GM12801 (cell line): ENCODE results near the gene SLC9A9.

Source experiments
- TF ChIP-seq, protein P1 (sequence below): IDR thresholded peaks from one replicate; pipeline ENCODE4 v1.5.1; 2011; ENCODE audit warnings: control low read depth; ENCODE audit not compliant: insufficient read length; ENCODE audit errors: extremely low read depth

Gene SLC9A9

DNA sequence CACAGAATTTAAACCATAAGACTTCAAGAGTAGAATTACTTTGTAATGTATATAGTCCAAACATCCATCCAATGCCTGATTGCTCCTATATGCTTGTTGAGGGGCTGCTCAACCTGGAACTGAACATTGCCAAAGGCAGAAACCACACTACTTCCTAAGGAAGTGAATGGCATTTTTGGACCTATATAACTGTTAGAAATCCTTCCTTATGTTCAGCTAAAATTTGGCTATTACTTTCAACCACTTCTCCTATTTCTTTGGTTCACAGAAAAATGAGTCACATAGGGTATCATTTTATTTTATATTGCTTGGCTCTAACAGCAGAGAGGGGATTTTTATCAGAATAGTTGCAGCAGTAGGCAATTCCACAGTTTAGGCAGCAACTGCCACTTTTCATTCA, 342.1 kb downstream of the SLC9A9 start:
- TF ChIP-seq, protein P1, sequence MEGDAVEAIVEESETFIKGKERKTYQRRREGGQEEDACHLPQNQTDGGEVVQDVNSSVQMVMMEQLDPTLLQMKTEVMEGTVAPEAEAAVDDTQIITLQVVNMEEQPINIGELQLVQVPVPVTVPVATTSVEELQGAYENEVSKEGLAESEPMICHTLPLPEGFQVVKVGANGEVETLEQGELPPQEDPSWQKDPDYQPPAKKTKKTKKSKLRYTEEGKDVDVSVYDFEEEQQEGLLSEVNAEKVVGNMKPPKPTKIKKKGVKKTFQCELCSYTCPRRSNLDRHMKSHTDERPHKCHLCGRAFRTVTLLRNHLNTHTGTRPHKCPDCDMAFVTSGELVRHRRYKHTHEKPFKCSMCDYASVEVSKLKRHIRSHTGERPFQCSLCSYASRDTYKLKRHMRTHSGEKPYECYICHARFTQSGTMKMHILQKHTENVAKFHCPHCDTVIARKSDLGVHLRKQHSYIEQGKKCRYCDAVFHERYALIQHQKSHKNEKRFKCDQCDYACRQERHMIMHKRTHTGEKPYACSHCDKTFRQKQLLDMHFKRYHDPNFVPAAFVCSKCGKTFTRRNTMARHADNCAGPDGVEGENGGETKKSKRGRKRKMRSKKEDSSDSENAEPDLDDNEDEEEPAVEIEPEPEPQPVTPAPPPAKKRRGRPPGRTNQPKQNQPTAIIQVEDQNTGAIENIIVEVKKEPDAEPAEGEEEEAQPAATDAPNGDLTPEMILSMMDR, result no peak

DNA sequence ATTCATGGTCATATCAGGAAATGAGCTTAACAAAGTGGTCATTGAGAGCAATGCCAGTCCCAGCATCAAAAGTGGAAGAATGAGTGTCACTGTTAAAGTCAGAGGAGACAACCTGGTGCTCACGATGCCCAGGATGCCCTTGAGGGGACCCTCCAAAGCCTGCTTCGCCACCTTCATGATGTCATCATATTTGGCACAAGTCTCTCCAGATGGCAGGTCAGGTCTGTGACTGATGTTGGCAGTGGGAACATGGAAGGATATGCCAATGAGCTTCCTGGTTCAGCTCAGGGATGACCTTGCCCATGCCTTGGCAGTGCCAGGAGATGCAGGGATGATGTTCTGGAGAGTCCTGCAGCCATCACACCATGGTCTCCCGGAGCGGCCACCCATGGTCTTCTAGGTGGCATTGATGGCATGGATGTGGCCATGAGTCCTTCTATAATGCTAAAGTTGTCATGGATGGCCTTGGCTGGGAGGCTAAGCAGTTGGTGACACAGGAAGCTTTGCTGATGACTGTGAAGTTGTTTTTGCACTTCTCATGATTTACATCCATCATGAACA, 344.9 kb downstream of the SLC9A9 start:
- TF ChIP-seq, protein P1, result no peak

DNA sequence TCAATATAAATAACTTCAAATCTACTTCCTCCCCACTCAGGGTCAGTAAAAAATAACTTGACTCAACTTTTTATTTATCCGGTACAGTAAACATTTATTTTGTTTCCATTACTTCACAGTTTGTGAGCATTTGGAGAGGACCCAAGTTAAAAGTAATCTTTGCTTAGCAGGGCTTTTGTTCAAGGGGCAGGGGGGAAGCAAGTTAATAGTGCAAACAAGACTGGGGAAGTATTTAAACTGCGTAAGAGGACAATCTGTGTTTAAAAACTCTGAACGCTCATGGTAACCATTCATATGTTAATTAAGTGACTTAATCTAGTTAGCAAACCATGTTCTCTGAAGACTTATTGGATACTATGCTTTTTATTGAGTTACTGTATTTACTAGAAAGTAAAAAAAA, 346.2 kb downstream of the SLC9A9 start:
- TF ChIP-seq, protein P1, result no peak

DNA sequence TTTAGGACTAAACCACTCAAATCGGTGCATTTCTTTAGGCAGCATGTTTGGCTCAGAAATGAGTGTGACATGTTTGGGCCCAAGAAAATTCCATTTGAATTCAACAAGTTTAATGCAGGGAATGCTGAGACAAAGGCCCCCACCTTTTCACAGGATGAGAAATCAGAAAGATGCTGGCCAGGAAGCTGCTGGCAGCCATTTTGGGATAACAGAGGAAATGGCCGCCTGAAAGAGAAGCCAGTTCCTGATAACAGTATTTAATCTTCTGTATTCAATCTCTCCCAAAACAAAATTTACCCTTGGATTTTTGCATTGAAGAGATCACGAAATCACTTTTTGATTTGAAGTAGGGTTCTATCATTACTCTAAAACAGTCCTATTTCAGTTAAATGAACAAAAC, 350.9 kb downstream of the SLC9A9 start:
- TF ChIP-seq, protein P1, result no peak

DNA sequence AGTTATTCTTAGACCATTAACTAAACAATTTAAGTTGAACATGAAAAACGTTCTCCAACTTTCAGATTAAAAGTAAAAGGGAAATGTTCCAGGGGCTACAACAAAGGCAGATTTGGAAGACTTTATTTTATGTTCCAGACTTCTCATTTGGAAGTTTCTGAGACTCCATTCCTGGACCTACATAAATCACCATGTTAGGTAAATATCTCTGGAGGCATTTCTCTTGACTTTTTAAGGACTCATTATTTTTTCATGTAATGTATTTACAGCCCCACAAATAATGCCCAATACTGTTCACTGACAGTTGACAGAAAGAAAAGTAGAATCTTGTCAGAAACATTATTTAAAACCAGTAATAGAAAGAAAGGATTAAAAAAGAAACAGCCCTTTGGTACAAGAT, 352.1 kb downstream of the SLC9A9 start:
- TF ChIP-seq, protein P1, result no peak

DNA sequence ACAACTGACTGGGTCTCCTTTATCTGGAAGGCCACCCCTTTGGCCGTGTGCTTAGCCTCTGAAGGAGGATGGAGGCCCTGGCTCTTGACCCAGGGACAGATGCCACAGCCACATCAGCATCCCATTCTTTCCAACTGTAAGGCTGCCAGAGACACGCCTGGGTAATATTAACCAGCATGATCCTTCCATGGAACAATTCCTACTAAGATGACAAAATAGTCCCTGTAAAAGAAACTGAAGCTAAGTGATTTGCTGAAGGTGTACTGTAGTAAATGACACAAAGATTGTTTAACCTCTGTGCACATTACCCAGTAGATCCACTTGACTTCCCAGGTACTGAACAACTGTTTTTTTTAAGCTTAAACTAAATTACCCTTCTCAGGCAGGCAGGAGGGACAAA, 352.7 kb downstream of the SLC9A9 start:
- TF ChIP-seq, protein P1, result no peak

DNA sequence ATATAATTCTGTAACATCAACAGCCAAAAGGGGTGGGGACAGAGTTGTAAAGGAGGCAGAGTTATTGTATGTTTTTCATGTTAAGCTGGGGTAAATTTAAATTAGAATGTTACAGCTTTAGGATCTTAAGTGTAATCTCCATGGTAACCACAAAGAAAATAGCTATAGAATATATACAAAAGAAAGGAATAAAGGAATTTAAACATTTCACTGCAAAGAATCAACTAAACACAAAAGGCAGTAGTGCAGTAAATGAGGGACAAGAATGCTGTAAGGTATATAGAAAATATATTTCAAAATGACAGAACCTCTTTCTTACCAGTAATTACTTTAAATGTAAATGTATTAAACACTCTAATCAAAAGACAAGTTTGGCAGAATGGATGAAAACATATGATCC, 361.7 kb downstream of the SLC9A9 start:
- TF ChIP-seq, protein P1, result no peak
